K562 (cell line): ENCODE measurements around the gene FOXK2. TPM values are rescaled to one million over a fixed set of nuclear protein-coding genes. Genes with fewer than 3 reads are reported as not detected.

Experiments used
- EP300 ChIP-seq: IDR thresholded peaks from 2 replicates; pipeline ENCODE4 v1.6.1; 2012; ENCODE audit warnings: low read length, improper control_type of control experiment
- ETV1 ChIP-seq: fragments of 450-650 bp; conservative IDR thresholded peaks from 2 replicates; pipeline ENCODE4 v1.6.1; 2016; ENCODE audit warnings: missing genetic modification characterization, control low read depth, low read depth, missing compliant biosample characterization
- MYC ChIP-seq, 2 experiments: fragments of 250-450 bp in 1 of 2; sonication (Bioruptor Pico) in 1 of 2; IDR thresholded peaks; 2 replicates each; pipeline versions ENCODE4 v1.5.1 to v1.6.1; 2012 to 2021; ENCODE audit warnings: low read depth in 2 of 2, borderline replicate concordance in 1 of 2, improper control_type of control experiment in 1 of 2, low read length in 1 of 2, mild to moderate bottlenecking in 1 of 2, moderate library complexity in 1 of 2
- RBM17 ChIP-seq: fragments of 200-400 bp; formaldehyde crosslinking; IDR thresholded peaks from 2 replicates; pipeline ENCODE4 v1.6.1; 2017; ENCODE audit warnings: low read depth, mild to moderate bottlenecking, low read length, borderline replicate concordance
- TCF3 ChIP-seq: sonication (generic); formaldehyde crosslinking; IDR thresholded peaks from 2 replicates; pipeline ENCODE4 v1.4.0; 2020; ENCODE audit warnings: mild to moderate bottlenecking, missing genetic modification reagents
- TSC22D4 ChIP-seq: fragments of 450-650 bp; IDR thresholded peaks from 2 replicates; pipeline ENCODE4 v1.6.1; 2016; ENCODE audit warnings: missing genetic modification characterization, missing biosample characterization, control low read depth
- WHSC1 ChIP-seq: IDR thresholded peaks from one replicate; pipeline ENCODE4 v1.6.1; 2012; ENCODE audit warnings: low read length, control low read depth, inconsistent platforms
- ZNF184 ChIP-seq: sonication (generic); formaldehyde crosslinking; IDR thresholded peaks from 2 replicates; pipeline ENCODE4 v1.5.0; 2020; ENCODE audit warnings: missing genetic modification reagents
- ZNF785 ChIP-seq: fragments of 250-450 bp; sonication (Bioruptor Pico); IDR thresholded peaks from 2 replicates; pipeline ENCODE4 v1.4.0; 2020; ENCODE audit warnings: mild to moderate bottlenecking
- polyA plus RNA-seq, 8 experiments: library from polyadenylated mRNA; depleted of rRNA in 4 of 8; stranded (reverse) in 5 of 8; unstranded in 3 of 8; fragments of >200 nt; fragmentation: Nextera tagmentation in 2 of 8; fragmentation: Illumina TruSeq in 1 of 8; extraction: Ambion mirVana in 2 of 8; extraction: Trizol in 1 of 8; gene quantifications; 2 replicates each; pipeline versions ENCODE4 v1.2.1 to v1.2.3, GENCODE V29; 2011 to 2014; ENCODE audit warnings: inconsistent platforms in 1 of 8, missing spikeins in 1 of 8
- total RNA-seq, 7 experiments: library from RNA; depleted of rRNA in 6 of 7; stranded (reverse); fragments of >200 nt in 6 of 7; fragmentation: Illumina TruSeq in 2 of 7; extraction: Trizol in 2 of 7; gene quantifications; 2 replicates each; pipeline versions ENCODE4 v1.2.1 to v1.2.3, GENCODE V29; 2011 to 2021; ENCODE audit warnings: low replicate concordance in 1 of 7
- TF ChIP-seq, protein P1 (sequence below): fragments of 450-650 bp; IDR thresholded peaks from 2 replicates; pipeline ENCODE4 v1.6.1; 2016; ENCODE audit warnings: mild to moderate bottlenecking, moderate library complexity
- TF ChIP-seq, protein P2 (sequence below): sonication (generic); formaldehyde crosslinking; IDR thresholded peaks from 2 replicates; pipeline ENCODE4 v1.8.0; 2022; ENCODE audit warnings: mild to moderate bottlenecking, missing genetic modification reagents
- TF ChIP-seq, protein P3 (sequence below): fragments of 250-450 bp; sonication (Bioruptor Pico); IDR thresholded peaks from 2 replicates; pipeline ENCODE4 v1.8.0; 2021; ENCODE audit warnings: moderate library complexity, mild to moderate bottlenecking, inconsistent platforms

Gene FOXK2
- total and polyA plus RNA-seq, 9 of the 15 experiments (the other 6 are each of a cell fraction or from before 2014, with no cell fraction given): 3.0 to 86.0 (median 44.1) TPM

DNA sequence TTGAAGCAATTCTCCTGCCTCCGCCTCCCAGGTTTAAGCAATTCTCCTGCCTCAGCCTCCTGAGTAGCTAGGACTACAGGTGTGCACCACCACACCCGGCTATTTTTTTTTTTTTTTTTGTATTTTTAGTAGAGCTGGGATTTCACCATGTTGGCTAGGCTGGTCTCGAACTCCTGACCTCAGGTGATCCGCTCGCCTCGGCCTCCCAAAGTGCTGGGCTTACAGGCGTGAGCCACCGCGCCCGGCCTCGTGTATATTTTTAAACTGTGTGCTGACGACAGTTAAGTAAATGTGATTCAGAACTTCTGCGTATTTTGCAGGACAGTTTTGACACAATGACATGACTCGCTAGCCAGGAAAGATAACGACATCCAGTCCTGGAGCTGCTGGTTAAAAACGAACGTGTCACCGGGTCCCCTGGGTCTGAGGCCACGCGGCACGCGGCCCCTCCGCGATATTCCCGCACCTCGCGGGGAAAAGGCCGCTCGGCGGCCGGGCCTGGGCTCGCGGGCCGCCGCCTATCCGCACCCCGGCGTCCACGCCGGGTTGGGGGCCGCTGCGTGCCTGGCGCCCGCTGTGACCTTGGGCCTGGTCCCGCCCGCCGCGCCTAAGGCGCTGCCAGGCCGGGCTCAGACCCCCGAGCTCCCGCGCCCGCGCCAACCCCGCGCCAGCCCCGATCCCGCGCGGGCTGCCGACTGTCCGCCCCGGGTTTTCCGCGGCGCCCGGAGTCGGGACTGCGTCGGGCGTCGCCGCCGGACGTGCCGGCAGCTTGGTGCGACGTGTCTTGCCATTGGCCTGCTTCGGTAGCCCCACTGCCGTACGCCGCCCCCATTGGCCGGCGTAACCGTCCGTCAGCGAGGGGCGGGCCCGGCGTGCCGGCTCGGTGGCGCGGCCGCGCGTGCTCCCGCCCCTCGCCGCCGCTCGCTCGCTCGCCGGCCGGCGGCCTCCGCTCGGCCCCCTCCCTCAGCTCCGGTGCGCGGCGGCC is at the start of gene FOXK2 (continued):
- TF ChIP-seq, protein P1, sequence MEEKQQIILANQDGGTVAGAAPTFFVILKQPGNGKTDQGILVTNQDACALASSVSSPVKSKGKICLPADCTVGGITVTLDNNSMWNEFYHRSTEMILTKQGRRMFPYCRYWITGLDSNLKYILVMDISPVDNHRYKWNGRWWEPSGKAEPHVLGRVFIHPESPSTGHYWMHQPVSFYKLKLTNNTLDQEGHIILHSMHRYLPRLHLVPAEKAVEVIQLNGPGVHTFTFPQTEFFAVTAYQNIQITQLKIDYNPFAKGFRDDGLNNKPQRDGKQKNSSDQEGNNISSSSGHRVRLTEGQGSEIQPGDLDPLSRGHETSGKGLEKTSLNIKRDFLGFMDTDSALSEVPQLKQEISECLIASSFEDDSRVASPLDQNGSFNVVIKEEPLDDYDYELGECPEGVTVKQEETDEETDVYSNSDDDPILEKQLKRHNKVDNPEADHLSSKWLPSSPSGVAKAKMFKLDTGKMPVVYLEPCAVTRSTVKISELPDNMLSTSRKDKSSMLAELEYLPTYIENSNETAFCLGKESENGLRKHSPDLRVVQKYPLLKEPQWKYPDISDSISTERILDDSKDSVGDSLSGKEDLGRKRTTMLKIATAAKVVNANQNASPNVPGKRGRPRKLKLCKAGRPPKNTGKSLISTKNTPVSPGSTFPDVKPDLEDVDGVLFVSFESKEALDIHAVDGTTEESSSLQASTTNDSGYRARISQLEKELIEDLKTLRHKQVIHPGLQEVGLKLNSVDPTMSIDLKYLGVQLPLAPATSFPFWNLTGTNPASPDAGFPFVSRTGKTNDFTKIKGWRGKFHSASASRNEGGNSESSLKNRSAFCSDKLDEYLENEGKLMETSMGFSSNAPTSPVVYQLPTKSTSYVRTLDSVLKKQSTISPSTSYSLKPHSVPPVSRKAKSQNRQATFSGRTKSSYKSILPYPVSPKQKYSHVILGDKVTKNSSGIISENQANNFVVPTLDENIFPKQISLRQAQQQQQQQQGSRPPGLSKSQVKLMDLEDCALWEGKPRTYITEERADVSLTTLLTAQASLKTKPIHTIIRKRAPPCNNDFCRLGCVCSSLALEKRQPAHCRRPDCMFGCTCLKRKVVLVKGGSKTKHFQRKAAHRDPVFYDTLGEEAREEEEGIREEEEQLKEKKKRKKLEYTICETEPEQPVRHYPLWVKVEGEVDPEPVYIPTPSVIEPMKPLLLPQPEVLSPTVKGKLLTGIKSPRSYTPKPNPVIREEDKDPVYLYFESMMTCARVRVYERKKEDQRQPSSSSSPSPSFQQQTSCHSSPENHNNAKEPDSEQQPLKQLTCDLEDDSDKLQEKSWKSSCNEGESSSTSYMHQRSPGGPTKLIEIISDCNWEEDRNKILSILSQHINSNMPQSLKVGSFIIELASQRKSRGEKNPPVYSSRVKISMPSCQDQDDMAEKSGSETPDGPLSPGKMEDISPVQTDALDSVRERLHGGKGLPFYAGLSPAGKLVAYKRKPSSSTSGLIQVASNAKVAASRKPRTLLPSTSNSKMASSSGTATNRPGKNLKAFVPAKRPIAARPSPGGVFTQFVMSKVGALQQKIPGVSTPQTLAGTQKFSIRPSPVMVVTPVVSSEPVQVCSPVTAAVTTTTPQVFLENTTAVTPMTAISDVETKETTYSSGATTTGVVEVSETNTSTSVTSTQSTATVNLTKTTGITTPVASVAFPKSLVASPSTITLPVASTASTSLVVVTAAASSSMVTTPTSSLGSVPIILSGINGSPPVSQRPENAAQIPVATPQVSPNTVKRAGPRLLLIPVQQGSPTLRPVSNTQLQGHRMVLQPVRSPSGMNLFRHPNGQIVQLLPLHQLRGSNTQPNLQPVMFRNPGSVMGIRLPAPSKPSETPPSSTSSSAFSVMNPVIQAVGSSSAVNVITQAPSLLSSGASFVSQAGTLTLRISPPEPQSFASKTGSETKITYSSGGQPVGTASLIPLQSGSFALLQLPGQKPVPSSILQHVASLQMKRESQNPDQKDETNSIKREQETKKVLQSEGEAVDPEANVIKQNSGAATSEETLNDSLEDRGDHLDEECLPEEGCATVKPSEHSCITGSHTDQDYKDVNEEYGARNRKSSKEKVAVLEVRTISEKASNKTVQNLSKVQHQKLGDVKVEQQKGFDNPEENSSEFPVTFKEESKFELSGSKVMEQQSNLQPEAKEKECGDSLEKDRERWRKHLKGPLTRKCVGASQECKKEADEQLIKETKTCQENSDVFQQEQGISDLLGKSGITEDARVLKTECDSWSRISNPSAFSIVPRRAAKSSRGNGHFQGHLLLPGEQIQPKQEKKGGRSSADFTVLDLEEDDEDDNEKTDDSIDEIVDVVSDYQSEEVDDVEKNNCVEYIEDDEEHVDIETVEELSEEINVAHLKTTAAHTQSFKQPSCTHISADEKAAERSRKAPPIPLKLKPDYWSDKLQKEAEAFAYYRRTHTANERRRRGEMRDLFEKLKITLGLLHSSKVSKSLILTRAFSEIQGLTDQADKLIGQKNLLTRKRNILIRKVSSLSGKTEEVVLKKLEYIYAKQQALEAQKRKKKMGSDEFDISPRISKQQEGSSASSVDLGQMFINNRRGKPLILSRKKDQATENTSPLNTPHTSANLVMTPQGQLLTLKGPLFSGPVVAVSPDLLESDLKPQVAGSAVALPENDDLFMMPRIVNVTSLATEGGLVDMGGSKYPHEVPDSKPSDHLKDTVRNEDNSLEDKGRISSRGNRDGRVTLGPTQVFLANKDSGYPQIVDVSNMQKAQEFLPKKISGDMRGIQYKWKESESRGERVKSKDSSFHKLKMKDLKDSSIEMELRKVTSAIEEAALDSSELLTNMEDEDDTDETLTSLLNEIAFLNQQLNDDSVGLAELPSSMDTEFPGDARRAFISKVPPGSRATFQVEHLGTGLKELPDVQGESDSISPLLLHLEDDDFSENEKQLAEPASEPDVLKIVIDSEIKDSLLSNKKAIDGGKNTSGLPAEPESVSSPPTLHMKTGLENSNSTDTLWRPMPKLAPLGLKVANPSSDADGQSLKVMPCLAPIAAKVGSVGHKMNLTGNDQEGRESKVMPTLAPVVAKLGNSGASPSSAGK: peak; percentile 98
- TF ChIP-seq ETV1 (tag) (no peak), RBM17 (no peak), WHSC1 (no peak), TSC22D4 (no peak), ZNF785 (CRISPR knock-in tag) (no peak), ZNF184 (CRISPR knock-in tag) (no peak), TCF3 (CRISPR knock-in tag) (no peak), MYC (IDR thresholded peaks at IDR 0.05; ENCODE audit: low read depth, low read length) (peak; percentile 95), MYC (CRISPR knock-in tag; IDR thresholded peaks at IDR 0.05; ENCODE audit: borderline replicate concordance, low read depth) (peak; percentile 74; the same call in 1 of the 2 replicates), EP300 (no peak)
- TF ChIP-seq, protein P2, sequence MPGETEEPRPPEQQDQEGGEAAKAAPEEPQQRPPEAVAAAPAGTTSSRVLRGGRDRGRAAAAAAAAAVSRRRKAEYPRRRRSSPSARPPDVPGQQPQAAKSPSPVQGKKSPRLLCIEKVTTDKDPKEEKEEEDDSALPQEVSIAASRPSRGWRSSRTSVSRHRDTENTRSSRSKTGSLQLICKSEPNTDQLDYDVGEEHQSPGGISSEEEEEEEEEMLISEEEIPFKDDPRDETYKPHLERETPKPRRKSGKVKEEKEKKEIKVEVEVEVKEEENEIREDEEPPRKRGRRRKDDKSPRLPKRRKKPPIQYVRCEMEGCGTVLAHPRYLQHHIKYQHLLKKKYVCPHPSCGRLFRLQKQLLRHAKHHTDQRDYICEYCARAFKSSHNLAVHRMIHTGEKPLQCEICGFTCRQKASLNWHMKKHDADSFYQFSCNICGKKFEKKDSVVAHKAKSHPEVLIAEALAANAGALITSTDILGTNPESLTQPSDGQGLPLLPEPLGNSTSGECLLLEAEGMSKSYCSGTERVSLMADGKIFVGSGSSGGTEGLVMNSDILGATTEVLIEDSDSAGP (CRISPR knock-in tag): no peak
- TF ChIP-seq, protein P3, sequence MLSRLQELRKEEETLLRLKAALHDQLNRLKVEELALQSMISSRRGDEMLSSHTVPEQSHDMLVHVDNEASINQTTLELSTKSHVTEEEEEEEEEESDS (CRISPR knock-in tag): no peak
